HG02943 (cell line): ENCODE results near the gene C10orf143.
"Not testable (repeated sequence)": the region's sequence is repeated elsewhere in the genome, so short reads cannot be mapped to it uniquely, and the experiment has no call there.

Experiments
- ATAC-seq: cut with Tn5 transposase; IDR thresholded peaks from one replicate; pipeline ENCODE4 v1.9.1; 2021; ENCODE audit warnings: mild to moderate bottlenecking, low read depth, moderate library complexity; ENCODE audit not compliant: unreplicated experiment

Gene C10orf143

DNA sequence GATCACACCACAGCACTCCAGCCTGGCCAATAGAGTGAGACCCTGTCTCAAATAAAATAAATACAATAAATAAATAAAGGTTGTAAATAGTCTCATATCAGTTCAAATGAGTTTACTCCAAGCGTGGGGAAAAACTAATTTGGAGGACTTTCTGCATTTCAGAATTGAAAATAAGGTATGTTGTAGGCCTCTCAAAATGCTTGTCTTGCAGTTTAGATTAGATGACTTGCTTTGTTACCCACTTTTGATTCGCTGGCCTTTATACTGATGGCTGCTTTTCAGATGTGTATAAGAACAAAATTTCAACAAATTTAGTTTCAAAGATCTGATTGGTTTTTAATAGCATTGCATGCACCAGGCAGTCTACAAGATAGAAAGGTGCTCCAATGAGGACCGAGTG is 2.2 kb upstream of the C10orf143 start:
- no peak for ATAC-seq

GRCh38 chr10:130111852-130112180 is 1.2 kb upstream of the C10orf143 start:
- ATAC-seq: no peak

- peak; percentile 92 for ATAC-seq
These were observed 652 bp upstream of the C10orf143 start for GRCh38 chr10:130111113-130111851.

DNA sequence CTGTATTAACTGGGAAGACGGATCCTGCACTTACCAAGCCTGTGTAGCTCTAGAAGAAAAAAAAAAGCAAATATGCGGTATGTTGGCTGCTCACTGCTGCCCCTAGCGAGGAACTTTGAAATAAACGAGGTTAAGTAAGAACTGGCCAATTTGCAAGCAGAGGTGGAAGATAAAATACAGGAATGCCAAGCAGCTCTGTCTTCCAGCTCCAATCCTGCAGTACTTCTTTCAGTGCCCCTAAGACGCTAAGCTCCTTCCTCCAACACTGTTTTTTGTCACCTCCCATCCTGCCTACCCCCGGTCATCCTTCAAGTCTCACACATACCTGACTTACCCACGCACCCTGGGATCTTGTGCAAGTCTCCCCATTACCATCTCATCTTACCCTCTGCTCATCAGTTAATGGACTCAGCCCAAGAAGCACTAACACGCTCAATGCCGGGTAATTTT is 809 bp downstream of the C10orf143 start:
- no peak for ATAC-seq

GRCh38 chr10:130108934-130109604 is 1.6 kb downstream of the C10orf143 start:
- no peak for ATAC-seq

- ATAC-seq: not testable (repeated sequence)
These were observed 2.5 kb downstream of the C10orf143 start for GRCh38 chr10:130108146-130108545.

DNA sequence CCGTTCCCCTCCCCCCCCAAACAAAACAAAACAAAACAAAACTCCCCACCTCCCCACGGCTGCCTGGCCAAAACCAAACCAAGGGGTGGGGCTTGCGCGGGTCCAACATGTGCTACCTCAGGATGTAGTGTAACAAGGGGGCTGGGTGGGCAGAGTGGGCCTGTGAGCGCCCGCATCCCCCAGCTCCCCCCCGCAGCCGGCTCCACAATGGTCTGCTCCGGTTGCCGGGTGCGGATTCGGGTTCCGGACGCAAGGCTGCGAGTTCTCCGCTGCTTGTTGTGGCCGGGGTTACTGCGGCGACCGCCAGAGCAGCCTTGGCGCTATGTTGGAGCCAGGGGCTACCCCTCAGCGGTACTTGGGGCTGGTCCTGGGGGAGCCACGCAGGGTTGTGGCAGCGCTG is 4.9 kb downstream of the C10orf143 start:
- ATAC-seq: no peak

DNA sequence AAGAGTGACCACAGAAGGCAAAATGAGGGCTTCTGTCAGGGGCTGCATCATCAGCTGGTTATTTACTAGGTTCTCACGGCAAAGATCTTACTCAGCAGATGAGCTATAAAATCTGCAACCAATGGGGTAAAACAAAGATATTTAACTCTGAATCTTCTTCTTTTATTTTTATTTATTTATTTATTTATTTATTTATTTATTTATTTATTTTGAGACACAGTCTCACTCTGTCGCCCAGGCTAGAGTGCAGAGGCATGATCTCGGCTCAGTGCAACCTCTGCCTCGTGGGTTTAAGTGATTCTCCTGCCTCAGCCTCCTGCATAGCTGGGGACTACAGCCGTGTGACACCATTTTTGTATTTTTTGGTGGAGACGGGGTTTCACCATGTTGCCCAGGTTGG is 11.3 kb downstream of the C10orf143 start:
- ATAC-seq: no peak

DNA sequence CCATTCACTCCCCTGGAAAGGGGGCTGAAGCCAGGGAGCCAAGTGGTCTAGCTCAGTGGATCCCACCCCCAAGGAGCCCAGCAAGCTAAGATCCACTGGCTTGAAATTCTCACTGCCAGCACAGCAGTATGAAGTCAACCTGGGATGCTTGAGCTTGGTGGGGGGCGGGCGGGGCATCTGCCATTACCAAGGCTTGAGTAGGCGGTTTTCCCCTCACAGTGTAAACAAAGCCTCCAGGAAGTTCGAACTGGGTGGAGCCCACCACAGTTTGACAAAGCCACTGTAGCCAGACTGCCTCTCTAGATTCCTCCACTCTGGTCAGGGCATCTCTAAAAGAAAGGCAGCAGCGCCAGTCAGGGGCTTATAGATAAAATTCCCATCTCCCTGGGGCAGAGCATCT is 20.1 kb downstream of the C10orf143 start:
- ATAC-seq: not testable (repeated sequence)

DNA sequence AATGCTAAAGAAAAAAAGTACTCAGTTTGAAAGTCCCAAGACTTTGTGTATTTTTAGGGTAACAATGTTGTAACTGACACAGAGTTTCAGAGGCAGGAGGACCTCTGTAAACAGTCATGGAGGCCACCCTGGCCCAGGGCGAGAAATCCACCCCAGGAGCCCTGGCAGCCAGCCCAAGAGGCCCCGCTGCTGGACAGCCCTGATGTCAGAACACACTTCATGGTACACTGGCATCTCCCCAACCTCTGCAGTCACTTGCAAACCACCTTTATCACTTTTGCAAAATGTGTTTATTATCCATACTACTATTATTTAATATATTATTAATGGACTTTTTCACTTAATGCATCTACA is 30.2 kb downstream of the C10orf143 start:
- no peak for ATAC-seq

GRCh38 chr10:130079614-130080460 is 30.8 kb downstream of the C10orf143 start:
- no peak for ATAC-seq

- no peak for ATAC-seq
These were observed 32.5 kb downstream of the C10orf143 start for GRCh38 chr10:130078120-130078519.

GRCh38 chr10:130076681-130077080 is 33.9 kb downstream of the C10orf143 start:
- no peak for ATAC-seq

DNA sequence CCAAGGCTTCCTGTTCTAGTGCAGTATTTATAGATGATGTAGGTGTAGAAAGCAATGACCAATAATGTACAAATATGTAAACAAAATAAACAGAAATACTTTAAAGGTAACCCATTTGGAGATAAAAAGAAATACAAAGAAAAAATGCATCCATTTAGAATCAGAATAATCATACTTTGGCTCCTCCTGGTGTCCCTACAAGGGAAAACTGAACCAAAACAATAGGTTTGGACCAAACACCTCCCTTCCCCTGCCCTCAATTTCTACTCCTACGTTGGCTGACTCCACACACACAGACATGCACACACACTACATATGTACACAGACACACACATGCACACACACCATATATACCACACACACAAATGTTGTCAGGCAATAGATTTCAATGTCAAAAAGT is 36.0 kb downstream of the C10orf143 start:
- ATAC-seq: no peak

- no peak for ATAC-seq
These were observed 36.7 kb downstream of the C10orf143 start for GRCh38 chr10:130073912-130074311.

GRCh38 chr10:130072247-130072646 is 38.4 kb downstream of the C10orf143 start:
- no peak for ATAC-seq

- no peak for ATAC-seq
These were observed 42.7 kb downstream of the C10orf143 start for GRCh38 chr10:130067893-130068292.

DNA sequence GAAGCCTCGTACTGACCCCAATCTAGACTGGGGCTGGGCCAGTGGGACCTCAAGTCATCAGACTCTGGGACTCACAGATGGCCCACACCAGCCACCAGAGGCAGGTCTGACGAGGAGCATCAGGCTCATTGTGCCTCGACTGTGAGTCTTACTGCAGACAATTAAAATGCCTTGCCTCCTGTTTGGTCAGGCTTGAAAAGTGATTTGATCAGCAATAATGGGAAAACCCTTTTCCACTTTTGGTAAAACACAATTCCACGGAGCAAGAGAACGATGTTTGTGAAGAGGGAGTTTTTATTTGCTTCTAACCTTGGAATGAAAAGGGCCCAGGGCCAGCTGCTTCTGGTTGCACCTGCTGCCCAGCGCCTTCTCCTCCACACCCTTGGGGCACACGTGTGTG is 43.9 kb downstream of the C10orf143 start:
- ATAC-seq: no peak

GRCh38 chr10:130065251-130065650 is 45.4 kb downstream of the C10orf143 start:
- ATAC-seq: no peak

DNA sequence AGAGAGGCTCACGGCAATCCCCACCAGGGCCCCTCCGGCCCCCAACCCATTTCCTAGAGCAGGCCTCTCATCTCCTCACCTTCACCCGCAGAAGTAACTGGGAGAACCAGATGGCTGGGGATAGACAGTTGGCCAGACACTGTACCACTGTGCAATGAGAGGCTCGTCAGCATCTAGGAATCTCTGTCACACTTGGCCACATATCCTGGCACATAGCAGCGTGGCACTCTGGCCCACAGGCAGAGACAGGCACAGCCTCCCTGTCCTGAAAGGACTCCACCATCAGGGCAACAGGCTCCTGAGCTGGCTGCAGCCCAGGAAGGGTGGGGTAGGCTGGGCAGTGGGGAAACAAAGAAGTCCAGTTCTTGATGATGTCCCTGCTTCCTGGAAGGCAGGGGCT is 45.8 kb downstream of the C10orf143 start:
- ATAC-seq: no peak

DNA sequence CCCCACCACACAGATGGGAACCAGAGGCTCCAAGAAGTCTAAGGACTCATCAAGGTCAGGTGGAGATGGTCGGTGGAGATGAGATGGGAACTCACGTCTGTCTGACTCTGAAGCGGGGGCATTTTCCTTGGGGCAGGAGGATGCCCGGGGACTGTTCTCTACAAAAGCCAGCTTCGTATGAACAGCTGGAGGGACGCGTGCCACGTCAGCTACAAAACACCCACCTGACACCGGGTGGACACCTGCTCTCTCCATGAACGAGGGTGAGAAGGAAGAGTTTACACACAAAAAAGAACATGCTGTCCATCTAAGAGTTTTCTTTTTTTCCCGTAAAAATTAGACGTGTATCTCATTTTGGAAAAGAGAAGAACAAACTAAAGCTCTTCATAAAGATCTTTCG is 47.7 kb downstream of the C10orf143 start:
- ATAC-seq: no peak
